M059J (cell line): ENCODE results near the gene MT1HL1. TPM values are rescaled to one million over a fixed set of nuclear protein-coding genes. Genes with fewer than 3 reads are reported as not detected.

Experiments
- DNase-seq: peaks from one replicate; pipeline ENCODE4 v3.0.0-alpha.2; 2012; ENCODE audit warnings: low read depth
- total RNA-seq: library from RNA; depleted of rRNA; stranded (reverse); fragments of >200 nt; shearing (Covaris generic); gene quantifications from 2 replicates; pipeline ENCODE4 v1.2.3, GENCODE V29; 2014; rRNA removed

Gene MT1HL1
- total RNA-seq, 1 experiment from 2014 or later: not detected

- DNase-seq: peak; percentile 67
Measured at GRCh38 chr1:236978740-236979139, 25.5 kb downstream of the MT1HL1 start.

GRCh38 chr1:236975461-236975860, 28.8 kb downstream of the MT1HL1 start:
- DNase-seq: no peak

GRCh38 chr1:236974025-236974424, 30.2 kb downstream of the MT1HL1 start:
- DNase-seq: peak; percentile 27

GRCh38 chr1:236966636-236967035, 37.6 kb downstream of the MT1HL1 start:
- DNase-seq: no peak

- no peak for DNase-seq
Measured at GRCh38 chr1:236963920-236964319, 40.3 kb downstream of the MT1HL1 start.

- DNase-seq: no peak
Measured at GRCh38 chr1:236959112-236959511, 45.1 kb downstream of the MT1HL1 start.

- no peak for DNase-seq
Measured at GRCh38 chr1:236957235-236957634, 47.0 kb downstream of the MT1HL1 start.

Other genes starting within 250 kb of the MT1HL1 start
- 11.5 and 15.0 TPM in 2 replicates for gene MTR, start 209.1 kb downstream of the MT1HL1 start, total RNA-seq
- gene RYR2, start 37.7 kb upstream of the MT1HL1 start, total RNA-seq: 0.07 and 0.27 TPM in 2 replicates